ENCODE measurements around the gene IDH3G. TPM values are rescaled to one million over a fixed set of nuclear protein-coding genes. Genes with fewer than 3 reads are reported as not detected.

Gene IDH3G
- total and polyA plus RNA-seq, 4 donors, result 23.3 to 40.9 (median 31.1) TPM

GRCh38 chrX:153827016-153827415 lies 32.8 kb upstream of the IDH3G start (continued):
- TF ChIP-seq MAX (IDR thresholded peaks at IDR 0.05) (no peak), RAD21 (IDR thresholded peaks at IDR 0.05) (no peak), HNF4G (IDR thresholded peaks at IDR 0.05) (no peak), TAF1 (conservative IDR thresholded peaks at IDR 0.05) (no peak), EGR1 (IDR thresholded peaks at IDR 0.05; ENCODE audit: low read depth in 2 of 2) (no peak), ATF3 (IDR thresholded peaks at IDR 0.05) (no peak), FOXA2 (IDR thresholded peaks at IDR 0.05) (no peak), FOXA1 (IDR thresholded peaks at IDR 0.05) (no peak), YY1 (IDR thresholded peaks at IDR 0.05) (no peak), JUND (IDR thresholded peaks at IDR 0.05) (no peak), NR2F2 (IDR thresholded peaks at IDR 0.05) (no peak), GABPA (IDR thresholded peaks at IDR 0.05 in 1 of 2, conservative IDR thresholded peaks at IDR 0.05 in 1 of 2) (no peak)

DNA sequence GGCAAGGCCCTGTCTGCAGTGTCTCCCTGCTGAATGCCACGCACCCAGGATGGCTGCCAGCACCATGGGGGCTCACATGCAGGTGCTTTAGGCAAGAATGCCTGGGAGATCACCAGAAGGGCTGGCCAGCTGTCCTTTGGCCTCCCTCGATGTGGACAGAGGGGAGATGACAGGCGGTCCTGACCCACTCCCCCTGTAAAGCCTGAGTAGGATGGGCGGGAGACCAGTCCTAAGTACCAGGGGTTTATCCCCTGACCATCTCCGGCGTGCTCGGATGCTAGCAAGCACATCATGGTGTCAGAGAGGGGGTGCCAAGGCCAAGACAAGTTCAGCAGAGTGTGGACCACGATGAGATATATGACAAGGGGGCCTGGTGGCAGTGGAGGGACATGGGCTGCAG lies 30.9 kb upstream of the IDH3G start:
- DNase-seq (ENCODE audit: low spot score), result no peak
- no peaks in the 10 kb centered on the region for H3K36me3 ChIP-seq (ENCODE audit: control insufficient read depth in 4 of 4, insufficient read depth in 3 of 4, low read depth in 1 of 4, low read length in 3 of 4)
- no peak overlapping the region for H3K27ac ChIP-seq (ENCODE audit: low read depth in 1 of 2, low read length in 2 of 2)
- TF ChIP-seq EGR1 (IDR thresholded peaks at IDR 0.05; ENCODE audit: low read depth in 2 of 2), result no peak
- no peak for TF ChIP-seq ZBTB33 (IDR thresholded peaks at IDR 0.05)
- TF ChIP-seq TAF1 (conservative IDR thresholded peaks at IDR 0.05), result no peak
- no peak for TF ChIP-seq HNF4A (conservative IDR thresholded peaks at IDR 0.05)
- no peak for TF ChIP-seq JUND (IDR thresholded peaks at IDR 0.05)
- no peak for TF ChIP-seq ATF3 (IDR thresholded peaks at IDR 0.05)
- 79% methylated on average over 8 of the region's 8 CpGs for WGBS
- H3K4me1 ChIP-seq (ENCODE audit: control insufficient read depth in 4 of 4, insufficient read depth in 4 of 4, low read length in 3 of 4), result peaks cover 0 to 5% (median 2%) of the 10 kb centered on the region in 4 donors
- H3K4me3 ChIP-seq (ENCODE audit: low read depth in 1 of 3, low read length in 3 of 3), result no peak overlapping the region
- no peak overlapping the region for H3K9ac ChIP-seq (ENCODE audit: low read depth in 1 of 2, low read length in 2 of 2)
- no peaks in the 10 kb centered on the region for H3K9me3 ChIP-seq (ENCODE audit: control insufficient read depth in 4 of 4, low read length in 3 of 4)
- H3K27me3 ChIP-seq (ENCODE audit: control insufficient read depth in 4 of 4, insufficient read depth in 4 of 4, low read length in 3 of 4), result peaks cover 0 to 9% (median 0%) of the 10 kb centered on the region in 4 donors

DNA sequence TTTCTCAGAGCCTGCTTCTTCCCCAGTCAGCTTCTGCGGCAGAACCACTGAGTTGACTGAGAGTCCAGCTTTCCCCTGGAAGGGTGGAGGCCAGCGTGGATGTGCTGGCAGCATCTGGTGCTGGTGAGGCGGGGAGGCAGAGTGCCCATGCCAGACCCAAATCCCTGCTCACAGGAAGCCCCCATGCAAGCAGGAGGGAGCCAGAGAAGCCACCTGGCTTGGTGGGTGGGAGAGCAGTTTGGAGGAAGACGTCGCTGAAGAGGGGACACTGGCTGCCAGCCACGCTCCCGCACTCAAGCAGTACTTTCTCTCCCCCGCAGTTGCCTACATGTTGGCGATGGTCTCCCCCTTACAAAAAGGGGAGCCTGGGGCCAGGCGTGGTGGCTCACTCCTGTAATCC lies 30.2 kb upstream of the IDH3G start:
- Histone ChIP-seq H3K9ac (ENCODE audit: low read depth in 1 of 2, low read length in 2 of 2) (no peak overlapping the region), H3K9me3 (ENCODE audit: control insufficient read depth in 4 of 4, low read length in 3 of 4) (no peaks in the 10 kb centered on the region), H3K27me3 (ENCODE audit: control insufficient read depth in 4 of 4, insufficient read depth in 4 of 4, low read length in 3 of 4) (peaks cover 0 to 9% (median 2%) of the 10 kb centered on the region in 4 donors), H3K4me1 (ENCODE audit: control insufficient read depth in 4 of 4, insufficient read depth in 4 of 4, low read length in 3 of 4) (peaks cover 0 to 5% (median 2%) of the 10 kb centered on the region in 4 donors), H3K27ac (ENCODE audit: low read depth in 1 of 2, low read length in 2 of 2) (no peak overlapping the region), H3K4me3 (ENCODE audit: low read depth in 1 of 3, low read length in 3 of 3) (no peak overlapping the region), H3K36me3 (ENCODE audit: control insufficient read depth in 4 of 4, insufficient read depth in 3 of 4, low read depth in 1 of 4, low read length in 3 of 4) (no peaks in the 10 kb centered on the region)
- TF ChIP-seq TAF1 (conservative IDR thresholded peaks at IDR 0.05) (no peak), EGR1 (IDR thresholded peaks at IDR 0.05; ENCODE audit: low read depth in 2 of 2) (no peak), MAX (IDR thresholded peaks at IDR 0.05) (no peak), HNF4G (IDR thresholded peaks at IDR 0.05) (no peak), FOXA2 (IDR thresholded peaks at IDR 0.05) (no peak), SP1 (IDR thresholded peaks at IDR 0.05) (no peak), RAD21 (IDR thresholded peaks at IDR 0.05) (no peak), HNF4A (conservative IDR thresholded peaks at IDR 0.05) (no peak), ZBTB33 (IDR thresholded peaks at IDR 0.05) (no peak), FOXA1 (IDR thresholded peaks at IDR 0.05) (no peak), RXRA (IDR thresholded peaks at IDR 0.05) (no peak), JUND (IDR thresholded peaks at IDR 0.05) (no peak)
- TF ChIP-seq, protein P1, sequence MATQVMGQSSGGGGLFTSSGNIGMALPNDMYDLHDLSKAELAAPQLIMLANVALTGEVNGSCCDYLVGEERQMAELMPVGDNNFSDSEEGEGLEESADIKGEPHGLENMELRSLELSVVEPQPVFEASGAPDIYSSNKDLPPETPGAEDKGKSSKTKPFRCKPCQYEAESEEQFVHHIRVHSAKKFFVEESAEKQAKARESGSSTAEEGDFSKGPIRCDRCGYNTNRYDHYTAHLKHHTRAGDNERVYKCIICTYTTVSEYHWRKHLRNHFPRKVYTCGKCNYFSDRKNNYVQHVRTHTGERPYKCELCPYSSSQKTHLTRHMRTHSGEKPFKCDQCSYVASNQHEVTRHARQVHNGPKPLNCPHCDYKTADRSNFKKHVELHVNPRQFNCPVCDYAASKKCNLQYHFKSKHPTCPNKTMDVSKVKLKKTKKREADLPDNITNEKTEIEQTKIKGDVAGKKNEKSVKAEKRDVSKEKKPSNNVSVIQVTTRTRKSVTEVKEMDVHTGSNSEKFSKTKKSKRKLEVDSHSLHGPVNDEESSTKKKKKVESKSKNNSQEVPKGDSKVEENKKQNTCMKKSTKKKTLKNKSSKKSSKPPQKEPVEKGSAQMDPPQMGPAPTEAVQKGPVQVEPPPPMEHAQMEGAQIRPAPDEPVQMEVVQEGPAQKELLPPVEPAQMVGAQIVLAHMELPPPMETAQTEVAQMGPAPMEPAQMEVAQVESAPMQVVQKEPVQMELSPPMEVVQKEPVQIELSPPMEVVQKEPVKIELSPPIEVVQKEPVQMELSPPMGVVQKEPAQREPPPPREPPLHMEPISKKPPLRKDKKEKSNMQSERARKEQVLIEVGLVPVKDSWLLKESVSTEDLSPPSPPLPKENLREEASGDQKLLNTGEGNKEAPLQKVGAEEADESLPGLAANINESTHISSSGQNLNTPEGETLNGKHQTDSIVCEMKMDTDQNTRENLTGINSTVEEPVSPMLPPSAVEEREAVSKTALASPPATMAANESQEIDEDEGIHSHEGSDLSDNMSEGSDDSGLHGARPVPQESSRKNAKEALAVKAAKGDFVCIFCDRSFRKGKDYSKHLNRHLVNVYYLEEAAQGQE (IDR thresholded peaks at IDR 0.05), result no peak
- 83% methylated on average over 10 of the region's 10 CpGs for WGBS
- DNase-seq (ENCODE audit: low spot score), result no peak
